PC-3 (cell line): ENCODE data around the gene MRPL4. TPM values are rescaled to one million over a fixed set of nuclear protein-coding genes. Genes with fewer than 3 reads are reported as not detected.

Experiments
- ATAC-seq: fragments of 200-7000 bp; cut with Tn5 transposase; 2 replicates; pipeline ENCODE4 v1.9.1; 2020; ENCODE audit warnings: mild to moderate bottlenecking, moderate library complexity
- BruUV-seq: library from RNA; stranded (reverse); fragments of 400-500 nt; replicated peaks from 2 replicates; lab custom pipeline; 2021; lab: Mats Ljungman, UMichigan
- CTCF ChIA-PET: fragments of 300-600 bp; sonication (Branson Sonifier 250); formaldehyde crosslinking; loops from one replicate; lab custom pipeline; 2022; ENCODE audit warnings: antibody characterized with exemption; lab: Charles Lee
- POLR2A ChIA-PET: fragments of 300-600 bp; sonication (Branson Sonifier 250); formaldehyde crosslinking; loops from one replicate; lab custom pipeline; 2022; ENCODE audit warnings: antibody characterized with exemption; ENCODE audit not compliant: unreplicated experiment; lab: Charles Lee
- DNase-seq: peaks from one replicate; pipeline ENCODE4 v3.0.0-alpha.2; 2015
- H2AFZ ChIP-seq: fragments of 300-600 bp; sonication (generic); 2 replicates; pipeline ENCODE4 v1.6.0; 2016; ENCODE audit warnings: antibody characterized with exemption, low read length
- H3F3A ChIP-seq: fragments of 300-600 bp; sonication (generic); one replicate; pipeline ENCODE4 v1.6.0; 2017; ENCODE audit warnings: antibody characterized with exemption, low read length, control low read depth, mild to moderate bottlenecking; ENCODE audit not compliant: unreplicated experiment
- H3K27ac ChIP-seq: fragments of 300-600 bp; sonication (generic); 2 replicates; pipeline ENCODE4 v1.5.1; 2016; ENCODE audit warnings: mild to moderate bottlenecking, low read length
- H3K27me3 ChIP-seq: fragments of 300-600 bp; sonication (generic); 2 replicates; pipeline ENCODE4 v1.6.1; 2016; ENCODE audit warnings: low read length, mixed read lengths
- H3K36me3 ChIP-seq: fragments of 300-600 bp; sonication (generic); 2 replicates; pipeline ENCODE4 v1.6.1; 2016; ENCODE audit warnings: low read depth, mixed run types, low read length, mixed read lengths
- H3K4me1 ChIP-seq: fragments of 300-600 bp; sonication (generic); 2 replicates; pipeline ENCODE4 v1.5.1; 2016; ENCODE audit warnings: low read length; ENCODE audit not compliant: insufficient read depth
- H3K4me2 ChIP-seq: fragments of 300-600 bp; sonication (generic); 2 replicates; pipeline ENCODE4 v1.6.0; 2016; ENCODE audit warnings: low read length
- H3K4me3 ChIP-seq: fragments of 300-600 bp; sonication (generic); 2 replicates; pipeline ENCODE4 v1.5.1; 2016; ENCODE audit warnings: mild to moderate bottlenecking, low read length, mixed read lengths
- H3K79me2 ChIP-seq: fragments of 300-600 bp; sonication (generic); 2 replicates; pipeline ENCODE4 v1.6.1; 2017; ENCODE audit warnings: low read length, mixed read lengths
- H3K9ac ChIP-seq: fragments of 300-600 bp; sonication (generic); 2 replicates; pipeline ENCODE4 v1.6.0; 2016; ENCODE audit warnings: mild to moderate bottlenecking, low read length
- H3K9me2 ChIP-seq: fragments of 300-600 bp; sonication (generic); replicated peaks from 2 replicates; pipeline ENCODE4 v1.6.1; 2016; ENCODE audit warnings: mixed run types, low read length, mixed read lengths
- H3K9me3 ChIP-seq: fragments of 300-600 bp; sonication (generic); 2 replicates; pipeline ENCODE4 v1.6.1; 2016; ENCODE audit warnings: low read length, mixed read lengths
- H4K20me1 ChIP-seq: fragments of 300-600 bp; sonication (generic); 2 replicates; pipeline ENCODE4 v1.6.1; 2016; ENCODE audit warnings: low read length, mixed read lengths
- CTCF ChIP-seq: fragments of 300-600 bp; sonication (generic); conservative IDR thresholded peaks from 2 replicates; pipeline ENCODE4 v1.5.1; 2017; ENCODE audit warnings: antibody characterized with exemption, low read depth, mild to moderate bottlenecking, low read length
- EZH2 ChIP-seq: fragments of 300-600 bp; sonication (generic); IDR thresholded peaks from one replicate; pipeline ENCODE4 v1.6.1; 2017; ENCODE audit warnings: antibody characterized with exemption, mild to moderate bottlenecking, low read length; ENCODE audit not compliant: unreplicated experiment
- EZH2phosphoT487 ChIP-seq: fragments of 300-600 bp; sonication (generic); IDR thresholded peaks from 2 replicates; pipeline ENCODE4 v1.6.1; 2018; ENCODE audit warnings: mild to moderate bottlenecking, antibody characterized with exemption, low read length, borderline replicate concordance
- intact Hi-C: fragments of 100-400 bp; cut with micrococcal nuclease; formaldehyde crosslinking; loops from 2 replicates; pipeline ENCODE4 v1.9.0; 2023
- total RNA-seq: library from RNA; depleted of rRNA; stranded (reverse); fragments of >200 nt; gene quantifications from 2 replicates; pipeline ENCODE4 v1.2.3, GENCODE V29; 2014

MRPL4 gene
- total RNA-seq, 1 experiment from 2014 or later, result 336 TPM

DNA sequence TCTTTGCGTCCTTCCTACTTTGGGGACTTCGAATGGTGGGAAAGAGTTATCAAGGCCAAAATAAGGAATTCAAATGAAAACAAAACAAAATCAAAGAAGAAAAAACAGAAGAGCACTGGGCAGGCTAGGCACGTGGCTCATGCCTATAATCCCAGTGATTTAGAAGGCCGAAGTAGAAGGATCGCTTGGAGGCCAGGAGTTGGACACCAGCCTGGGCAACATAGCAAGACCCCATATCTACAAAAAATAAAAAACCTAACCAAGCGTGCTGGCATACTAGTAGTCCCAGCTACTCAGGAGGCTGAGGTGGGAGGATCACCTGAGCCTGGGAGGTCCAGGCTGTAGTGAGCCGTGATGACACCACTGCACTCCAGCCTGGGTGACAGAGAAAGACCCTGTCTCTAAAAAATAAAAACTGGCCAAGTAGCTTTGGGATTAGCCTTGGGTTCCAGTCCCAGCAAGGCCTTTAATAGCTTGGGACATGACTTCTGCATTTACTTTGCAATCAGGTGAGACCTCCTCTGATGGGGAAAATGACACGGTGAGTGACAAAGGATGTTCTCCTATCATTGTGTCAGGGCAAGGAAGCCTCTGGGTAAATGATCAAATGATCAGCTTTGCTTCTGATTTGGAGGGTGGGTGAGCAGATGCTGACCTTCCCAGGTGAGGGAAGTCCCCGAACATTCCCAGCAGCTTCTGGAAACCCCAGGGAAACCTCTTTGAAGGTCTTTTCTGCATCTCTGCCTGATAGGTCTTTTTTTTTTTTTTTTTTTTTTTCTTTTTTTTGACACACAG lies 26.0 kb downstream of the MRPL4 start:
- Histone ChIP-seq H4K20me1 (no peaks in the 10 kb centered on the region), H3K4me1 (peaks cover 1% of the 10 kb centered on the region), H3K4me2 (no peak overlapping the region), H2AFZ (no peak overlapping the region), H3K36me3 (no peaks in the 10 kb centered on the region), H3K9me2 (no peaks in the 10 kb centered on the region), H3K27me3 (no peaks in the 10 kb centered on the region), H3K79me2 (no peaks in the 10 kb centered on the region), H3K9ac (no peak overlapping the region), H3K9me3 (no peaks in the 10 kb centered on the region), H3K4me3 (no peak overlapping the region), H3K27ac (no peak overlapping the region), H3F3A (no peaks in the 10 kb centered on the region)
- ATAC-seq (no peak), DNase-seq (no peak)
- TF ChIP-seq CTCF, result no peak
- no peak for TF ChIP-seq EZH2phosphoT487
- TF ChIP-seq EZH2, result no peak
- ChIA-PET POLR2A (no interaction called here), CTCF (no interaction called here)
- BruUV-seq, result no TSS peak
- intact Hi-C loops, result no loop called here

DNA sequence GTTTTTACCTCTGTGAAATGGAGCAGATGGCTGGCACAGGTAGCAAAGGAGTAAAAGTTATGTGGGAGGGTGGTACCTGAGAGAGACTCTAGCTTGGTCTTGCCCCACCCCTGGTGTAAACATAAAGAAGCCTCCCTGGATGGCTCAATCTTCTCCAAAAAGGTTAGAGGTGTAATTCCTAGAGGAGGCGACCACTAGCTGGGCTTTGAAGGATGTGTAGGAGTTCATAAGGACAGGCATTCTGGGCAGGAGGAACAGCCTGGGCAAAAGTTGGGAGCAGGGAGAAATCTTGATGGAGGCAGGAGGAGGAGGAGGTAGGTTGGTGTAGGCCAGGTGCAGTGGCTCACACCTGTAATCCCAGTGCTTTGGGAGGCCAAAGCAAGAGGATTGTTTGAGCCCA lies 26.9 kb downstream of the MRPL4 start:
- no peaks in the 10 kb centered on the region for H3K9me3 ChIP-seq
- no peak for ATAC-seq
- no peak overlapping the region for H3K9ac ChIP-seq
- ChIA-PET CTCF (no interaction called here), POLR2A (no interaction called here)
- no TSS peak for BruUV-seq
- intact Hi-C loops, result no loop called here
- H3K4me3 ChIP-seq, result no peak overlapping the region
- TF ChIP-seq EZH2, result no peak
- no peak for TF ChIP-seq EZH2phosphoT487
- TF ChIP-seq CTCF, result no peak
- H3K27me3 ChIP-seq, result no peaks in the 10 kb centered on the region
- H2AFZ ChIP-seq, result no peak overlapping the region
- H4K20me1 ChIP-seq, result no peaks in the 10 kb centered on the region
- no peaks in the 10 kb centered on the region for H3K79me2 ChIP-seq
- no peaks in the 10 kb centered on the region for H3K9me2 ChIP-seq
- H3K4me1 ChIP-seq, result peaks cover 7% of the 10 kb centered on the region
- H3K27ac ChIP-seq, result no peak overlapping the region
- DNase-seq, result no peak
- H3F3A ChIP-seq, result no peaks in the 10 kb centered on the region
- no peak overlapping the region for H3K4me2 ChIP-seq
- no peaks in the 10 kb centered on the region for H3K36me3 ChIP-seq
